A673 (cell line): Measurements from ENCODE around the gene SNED1. TPM values are rescaled to one million over a fixed set of nuclear protein-coding genes. Genes with fewer than 3 reads are reported as not detected.

Source experiments
- BruUV-seq: library from RNA; stranded (reverse); fragments of 400-500 nt; replicated peaks from 2 replicates; lab custom pipeline; 2021; lab: Mats Ljungman, UMichigan
- CTCF ChIA-PET: fragments of 300-600 bp; sonication (Branson Sonifier 250); formaldehyde crosslinking; loops from one replicate; lab custom pipeline; 2022; ENCODE audit warnings: antibody characterized with exemption; lab: Charles Lee
- POLR2A ChIA-PET: fragments of 300-600 bp; sonication (Branson Sonifier 250); formaldehyde crosslinking; loops from one replicate; lab custom pipeline; 2022; ENCODE audit warnings: antibody characterized with exemption; ENCODE audit not compliant: low non-redundant PET; lab: Charles Lee
- DNase-seq: peaks from one replicate; pipeline ENCODE4 v3.0.0-alpha.2; 2015; ENCODE audit warnings: low spot score
- H3K27ac ChIP-seq: fragments of 200-600 bp; sonication (generic); 2 replicates; pipeline ENCODE4 v1.5.1; 2016; ENCODE audit warnings: mixed run types, low read depth, mild to moderate bottlenecking, mixed read lengths, antibody characterized with exemption, low read length; ENCODE audit not compliant: poor library complexity, severe bottlenecking
- H3K27me3 ChIP-seq: fragments of 200-600 bp; sonication (generic); replicated peaks from 2 replicates; pipeline ENCODE4 v1.6.1; 2017; ENCODE audit warnings: mixed run types, low read depth, mild to moderate bottlenecking, mixed read lengths, antibody characterized with exemption, low read length; ENCODE audit not compliant: insufficient read depth, poor library complexity
- H3K36me3 ChIP-seq: fragments of 200-600 bp; sonication (generic); 2 replicates; pipeline ENCODE4 v1.6.1; 2016; ENCODE audit warnings: mixed run types, mild to moderate bottlenecking, mixed read lengths, antibody characterized with exemption, low read length; ENCODE audit not compliant: insufficient read depth, poor library complexity, severe bottlenecking
- H3K4me1 ChIP-seq: fragments of 200-600 bp; sonication (generic); 2 replicates; pipeline ENCODE4 v1.6.1; 2017; ENCODE audit warnings: mixed run types, mild to moderate bottlenecking, mixed read lengths, antibody characterized with exemption, low read length; ENCODE audit not compliant: insufficient read depth, poor library complexity, severe bottlenecking
- H3K4me3 ChIP-seq: fragments of 200-600 bp; sonication (generic); 2 replicates; pipeline ENCODE4 v1.5.1; 2016; ENCODE audit warnings: low read depth, mixed run types, mild to moderate bottlenecking, mixed read lengths, low read length; ENCODE audit not compliant: poor library complexity, severe bottlenecking
- H3K9me3 ChIP-seq: fragments of 200-600 bp; sonication (generic); 2 replicates; pipeline ENCODE4 v1.6.1; 2016; ENCODE audit warnings: mixed run types, low read depth, mild to moderate bottlenecking, mixed read lengths, antibody characterized with exemption, low read length; ENCODE audit not compliant: poor library complexity, severe bottlenecking
- CTCF ChIP-seq: fragments of 300-800, 200-600 bp; sonication (generic); conservative IDR thresholded peaks from 2 replicates; pipeline ENCODE4 v1.5.1; 2017; ENCODE audit warnings: low read depth, mild to moderate bottlenecking, antibody characterized with exemption, low read length, moderate library complexity, mixed read lengths
- EZH2 ChIP-seq: fragments of 200-600 bp; sonication (generic); IDR thresholded peaks from 2 replicates; pipeline ENCODE4 v1.6.1; 2017; ENCODE audit warnings: borderline replicate concordance, low read depth, mild to moderate bottlenecking, mixed read lengths, antibody characterized with exemption, low read length; ENCODE audit not compliant: poor library complexity, severe bottlenecking
- intact Hi-C: fragments of 100-400 bp; cut with micrococcal nuclease; formaldehyde crosslinking; loops from one replicate; pipeline ENCODE4 v1.10.0; 2022; ENCODE audit not compliant: unreplicated experiment
- total RNA-seq: library from RNA; stranded (reverse); gene quantifications from 2 replicates; pipeline ENCODE4 v1.2.3, GENCODE V29; 2021

The SNED1 gene
- total RNA-seq, 1 experiment from 2014 or later: 3.0 TPM

- POLR2A ChIA-PET: no interaction called here
These were observed 17.0 kb downstream of the SNED1 start for GRCh38 chr2:241015439-241015838.

GRCh38 chr2:241017228-241017940 is 19.0 kb downstream of the SNED1 start:
- POLR2A ChIA-PET: no interaction called here
- CTCF ChIA-PET: no interaction called here
- Histone ChIP-seq H3K9me3 (no peaks in the 10 kb centered on the region), H3K4me1 (no peaks in the 10 kb centered on the region), H3K36me3 (no peaks in the 10 kb centered on the region), H3K27me3 (no peaks in the 10 kb centered on the region), H3K27ac (no peak overlapping the region), H3K4me3 (no peak overlapping the region)
- intact Hi-C loops: no loop called here
- no TSS peak for BruUV-seq
- no peak for DNase-seq
- no peak for TF ChIP-seq CTCF
- TF ChIP-seq EZH2: no peak

More at GRCh38 chr2:241015439-241015838, 17.0 kb downstream of the SNED1 start:
- Histone ChIP-seq H3K27ac (no peak overlapping the region), H3K9me3 (no peaks in the 10 kb centered on the region), H3K36me3 (no peaks in the 10 kb centered on the region), H3K27me3 (no peaks in the 10 kb centered on the region), H3K4me1 (peaks cover 9% of the 10 kb centered on the region), H3K4me3 (no peak overlapping the region)
- CTCF ChIA-PET: no interaction called here
- no peak for TF ChIP-seq EZH2
- no peak for TF ChIP-seq CTCF
- no TSS peak for BruUV-seq
- no peak for DNase-seq
- intact Hi-C loops: no loop called here

GRCh38 chr2:241018051-241018891 is 19.9 kb downstream of the SNED1 start:
- no TSS peak for BruUV-seq
- H3K4me1 ChIP-seq: no peaks in the 10 kb centered on the region
- POLR2A ChIA-PET: no interaction called here
- H3K4me3 ChIP-seq: no peak overlapping the region
- TF ChIP-seq EZH2: no peak
- H3K9me3 ChIP-seq: no peaks in the 10 kb centered on the region
- H3K27me3 ChIP-seq: no peaks in the 10 kb centered on the region
- H3K36me3 ChIP-seq: no peaks in the 10 kb centered on the region
- no peak overlapping the region for H3K27ac ChIP-seq
- CTCF ChIA-PET: no interaction called here
- DNase-seq: no peak
- intact Hi-C loops: no loop called here
